Measurements from ENCODE around the gene ITPK1.

DNA sequence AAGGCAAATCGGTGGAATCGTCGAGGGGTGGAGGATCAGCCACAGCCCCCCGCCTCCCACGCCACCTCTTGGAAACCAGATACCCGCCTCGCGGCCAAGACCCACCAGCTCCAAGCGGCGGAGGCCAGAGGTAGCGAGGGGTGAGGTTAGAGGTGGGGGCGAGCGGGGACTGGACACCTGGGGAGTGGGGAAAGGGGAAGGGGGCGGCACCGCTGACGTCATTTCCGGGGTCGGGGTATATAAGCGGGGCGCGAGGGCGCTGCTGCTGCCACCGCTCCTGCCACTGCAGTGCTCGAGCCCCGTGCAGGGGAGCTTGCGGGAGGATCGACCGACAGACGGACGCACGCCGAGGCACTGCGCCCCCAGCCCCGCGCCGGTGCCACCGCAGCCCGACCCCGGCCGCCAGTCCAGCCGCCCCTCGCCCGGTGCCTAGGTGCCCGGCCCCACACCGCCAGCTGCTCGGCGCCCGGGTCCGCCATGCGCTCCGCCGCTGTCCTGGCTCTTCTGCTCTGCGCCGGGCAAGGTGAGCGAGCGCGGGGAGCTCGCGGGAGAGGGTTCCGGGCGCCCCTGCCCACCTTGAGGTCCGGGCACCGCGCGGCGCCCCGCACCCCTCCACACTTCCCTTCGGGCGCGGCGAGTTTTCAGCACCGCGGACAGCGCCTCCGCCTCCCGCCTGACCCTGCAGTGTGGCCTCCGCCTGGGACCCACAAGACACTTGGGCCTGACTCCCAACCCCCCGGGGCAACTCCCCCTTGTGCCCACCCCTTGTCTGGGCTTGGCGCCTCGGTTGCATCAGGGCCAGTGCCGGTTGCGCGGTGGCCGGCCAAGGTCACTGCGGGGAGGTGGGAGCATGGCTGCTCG is 192.6 kb downstream of the ITPK1 start, which contains the start of gene CHGA:
- TF ChIP-seq, protein P1, sequence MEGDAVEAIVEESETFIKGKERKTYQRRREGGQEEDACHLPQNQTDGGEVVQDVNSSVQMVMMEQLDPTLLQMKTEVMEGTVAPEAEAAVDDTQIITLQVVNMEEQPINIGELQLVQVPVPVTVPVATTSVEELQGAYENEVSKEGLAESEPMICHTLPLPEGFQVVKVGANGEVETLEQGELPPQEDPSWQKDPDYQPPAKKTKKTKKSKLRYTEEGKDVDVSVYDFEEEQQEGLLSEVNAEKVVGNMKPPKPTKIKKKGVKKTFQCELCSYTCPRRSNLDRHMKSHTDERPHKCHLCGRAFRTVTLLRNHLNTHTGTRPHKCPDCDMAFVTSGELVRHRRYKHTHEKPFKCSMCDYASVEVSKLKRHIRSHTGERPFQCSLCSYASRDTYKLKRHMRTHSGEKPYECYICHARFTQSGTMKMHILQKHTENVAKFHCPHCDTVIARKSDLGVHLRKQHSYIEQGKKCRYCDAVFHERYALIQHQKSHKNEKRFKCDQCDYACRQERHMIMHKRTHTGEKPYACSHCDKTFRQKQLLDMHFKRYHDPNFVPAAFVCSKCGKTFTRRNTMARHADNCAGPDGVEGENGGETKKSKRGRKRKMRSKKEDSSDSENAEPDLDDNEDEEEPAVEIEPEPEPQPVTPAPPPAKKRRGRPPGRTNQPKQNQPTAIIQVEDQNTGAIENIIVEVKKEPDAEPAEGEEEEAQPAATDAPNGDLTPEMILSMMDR (IDR thresholded peaks at IDR 0.05) = no peak
- TF ChIP-seq POLR2AphosphoS5 (IDR thresholded peaks at IDR 0.05) (no peak), EP300 (IDR thresholded peaks at IDR 0.05; ENCODE audit: low read depth) (no peak), POLR2A (IDR thresholded peaks at IDR 0.05) (no peak)

Measured in transverse colon (tissue), 4 donors.